Erythroblast (primary cell): Measurements from ENCODE around the gene SEC24A.
"Not testable (repeated sequence)": the region's sequence is repeated elsewhere in the genome, so short reads cannot be mapped to it uniquely, and the experiment has no call there.

Experiments
- DNase-seq, 2 experiments: peaks; one replicate each; lab custom pipeline; 2025; lab: John Stamatoyannopoulos, UW
- GATA1 ChIP-seq: IDR thresholded peaks from 2 replicates; pipeline ENCODE4 v1.6.1; 2011; ENCODE audit warnings: low read depth, mild to moderate bottlenecking, control low read depth, low read length, moderate library complexity
- POLR2A ChIP-seq: IDR thresholded peaks from 2 replicates; pipeline ENCODE4 v1.6.1; 2011; ENCODE audit warnings: mild to moderate bottlenecking, low read length

The SEC24A gene

DNA sequence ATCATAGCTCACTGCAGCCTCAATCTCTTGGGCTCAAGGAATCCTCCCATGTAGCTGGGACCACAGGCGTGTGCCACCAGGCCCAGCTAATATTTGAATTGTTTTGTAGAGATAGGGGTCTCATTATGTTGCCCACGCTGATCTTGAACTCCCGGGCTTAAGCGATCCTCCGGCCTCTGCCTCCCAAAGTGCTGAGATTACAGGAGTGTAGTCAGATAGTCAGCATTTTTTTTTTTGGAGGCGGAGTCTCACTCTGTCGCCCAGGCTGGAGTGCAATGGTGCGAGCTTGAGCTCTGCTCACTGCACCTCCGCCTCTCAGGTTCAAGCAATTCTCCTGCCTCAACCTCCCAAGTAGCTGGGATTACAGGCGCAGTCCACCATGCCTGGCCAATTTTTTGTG is 14.4 kb upstream of the SEC24A start:
- TF ChIP-seq POLR2A (no peak), GATA1 (no peak)

DNA sequence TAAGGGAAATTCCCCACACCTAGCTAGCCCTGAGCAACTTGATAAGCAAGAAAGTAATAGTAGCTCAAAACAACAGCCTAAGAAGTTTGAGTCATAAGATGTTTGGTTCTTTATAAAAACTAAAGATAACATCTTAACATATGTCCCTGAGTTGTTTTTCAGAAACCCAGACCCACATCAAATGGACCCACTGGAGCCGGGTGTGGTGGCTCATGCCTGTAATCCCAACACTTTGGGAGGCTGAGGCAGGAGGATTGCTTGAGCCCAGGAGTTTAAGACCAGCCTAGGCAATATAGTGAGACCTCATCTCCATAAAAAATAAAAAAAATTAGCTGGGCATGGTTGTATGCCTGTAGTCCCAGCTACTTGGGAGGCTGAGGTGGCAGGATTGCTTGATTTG is 13.2 kb upstream of the SEC24A start:
- DNase-seq: not testable (repeated sequence)

More for the DNA sequence above, 14.4 kb upstream of the SEC24A start:
- no peak for DNase-seq

DNA sequence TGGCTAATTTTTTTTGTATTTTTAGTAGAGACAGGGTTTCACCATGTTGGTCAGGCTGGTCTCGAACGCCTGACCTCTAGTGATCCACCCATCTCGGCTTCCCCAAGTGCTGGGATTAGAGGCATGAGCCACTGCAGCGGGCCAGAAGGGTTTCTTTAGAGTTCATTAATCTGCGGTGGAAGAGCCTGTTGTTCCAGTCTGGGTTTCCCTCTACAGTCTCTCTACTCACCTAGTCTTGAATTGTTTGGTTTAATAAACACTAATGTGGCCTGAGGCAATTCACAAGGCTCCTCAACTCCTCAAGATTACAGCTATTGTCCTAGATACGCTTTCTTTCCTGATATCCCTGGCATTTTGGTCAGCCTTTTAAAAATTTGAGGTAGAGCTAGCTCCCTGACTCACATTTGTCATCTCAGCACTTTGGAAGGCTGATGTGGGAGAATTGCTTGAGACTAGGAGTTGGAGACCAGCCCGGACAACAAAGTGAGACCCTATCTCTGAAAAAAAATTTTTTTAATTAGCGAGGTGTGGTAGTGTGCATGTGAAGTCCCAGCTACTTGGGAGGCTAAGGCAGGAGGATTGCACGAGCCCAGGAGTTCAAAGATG is 11.4 kb upstream of the SEC24A start:
- no peak for DNase-seq
- TF ChIP-seq POLR2A (no peak), GATA1 (no peak)

DNA sequence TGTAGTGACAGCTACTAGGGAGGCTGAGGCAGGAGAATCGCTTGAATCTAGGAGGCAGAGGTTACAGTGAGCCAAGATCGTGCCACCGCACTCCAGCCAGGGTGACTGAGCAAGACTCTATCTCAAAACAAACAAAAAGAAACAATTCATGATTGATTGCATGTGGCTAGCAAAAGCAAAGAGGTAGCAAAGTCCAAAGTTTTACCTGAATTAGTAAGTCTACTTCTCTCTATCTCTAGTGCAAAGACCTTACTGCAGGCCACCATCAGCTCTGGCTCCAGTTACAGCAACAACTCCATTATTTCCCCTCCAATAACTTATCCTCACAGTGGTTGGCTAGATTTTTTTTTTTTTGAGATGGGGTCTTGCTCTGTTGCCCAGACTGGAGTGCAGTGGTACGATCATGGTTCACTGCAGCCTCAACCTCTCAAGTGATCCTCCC is 9.8 kb upstream of the SEC24A start:
- no peak for DNase-seq
- TF ChIP-seq POLR2A: no peak
- no peak for TF ChIP-seq GATA1

DNA sequence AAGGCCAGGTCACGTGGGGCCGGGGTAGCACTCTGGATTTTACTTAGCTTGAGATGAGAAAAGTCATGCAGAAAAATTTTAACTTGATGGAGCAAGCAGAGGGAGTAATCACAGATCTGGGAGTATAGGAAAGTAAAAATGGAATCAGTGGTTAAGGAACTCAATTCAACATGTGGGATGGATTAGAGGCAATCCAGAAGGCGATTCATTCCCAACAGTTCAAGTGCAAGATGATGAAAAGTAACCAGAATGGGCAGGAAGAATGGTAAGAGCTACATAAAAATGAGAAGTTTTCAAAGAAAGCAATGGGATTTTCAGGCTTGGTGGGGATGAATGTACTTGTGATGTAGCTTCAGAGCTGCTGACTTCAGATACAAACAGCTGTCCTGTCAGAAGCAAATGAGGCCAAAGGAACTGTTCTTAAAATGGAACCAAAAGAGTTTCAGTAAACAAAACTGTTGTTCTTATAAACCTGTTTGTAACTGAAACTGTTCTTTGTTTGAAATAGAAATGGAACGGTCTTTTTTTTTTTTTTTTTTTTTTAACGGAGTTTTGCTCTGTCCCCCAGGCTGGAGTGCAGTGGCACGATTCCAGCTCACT is 5.6 kb upstream of the SEC24A start:
- TF ChIP-seq POLR2A (no peak), GATA1 (no peak)
- DNase-seq: no peak

DNA sequence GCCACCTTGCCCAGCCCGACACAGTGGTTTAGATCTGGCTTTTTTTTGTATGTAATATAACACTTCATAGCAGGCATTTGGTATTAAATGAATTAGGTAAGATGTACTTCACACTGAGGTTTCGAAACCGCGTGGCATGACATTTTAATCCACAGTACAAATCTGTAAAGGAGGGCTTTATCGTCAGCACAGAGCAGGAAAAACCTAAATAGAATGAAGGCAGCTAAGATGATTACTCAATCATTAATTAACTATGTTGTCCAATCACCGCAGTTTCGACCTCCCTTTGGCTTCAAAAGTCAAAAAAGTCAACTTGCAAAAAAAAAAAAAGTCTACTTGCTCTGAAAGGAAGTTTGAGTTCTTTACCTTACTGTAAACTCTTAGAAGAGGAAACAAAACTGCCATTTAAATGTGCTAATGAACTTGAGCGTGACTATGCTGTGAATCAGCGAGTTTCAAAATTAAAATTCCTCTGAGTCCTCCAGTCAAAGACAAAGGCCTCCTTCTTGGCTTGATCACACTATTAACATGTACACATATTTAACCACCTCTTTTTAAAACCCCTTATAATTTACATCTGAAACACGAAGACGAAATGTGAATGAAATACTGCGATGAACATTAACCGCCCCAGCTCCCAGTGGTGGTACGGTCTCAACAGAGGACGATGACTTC is 698 bp upstream of the SEC24A start:
- peak; percentile 64 to 78 for DNase-seq
- no peak for TF ChIP-seq GATA1
- TF ChIP-seq POLR2A: no peak

DNA sequence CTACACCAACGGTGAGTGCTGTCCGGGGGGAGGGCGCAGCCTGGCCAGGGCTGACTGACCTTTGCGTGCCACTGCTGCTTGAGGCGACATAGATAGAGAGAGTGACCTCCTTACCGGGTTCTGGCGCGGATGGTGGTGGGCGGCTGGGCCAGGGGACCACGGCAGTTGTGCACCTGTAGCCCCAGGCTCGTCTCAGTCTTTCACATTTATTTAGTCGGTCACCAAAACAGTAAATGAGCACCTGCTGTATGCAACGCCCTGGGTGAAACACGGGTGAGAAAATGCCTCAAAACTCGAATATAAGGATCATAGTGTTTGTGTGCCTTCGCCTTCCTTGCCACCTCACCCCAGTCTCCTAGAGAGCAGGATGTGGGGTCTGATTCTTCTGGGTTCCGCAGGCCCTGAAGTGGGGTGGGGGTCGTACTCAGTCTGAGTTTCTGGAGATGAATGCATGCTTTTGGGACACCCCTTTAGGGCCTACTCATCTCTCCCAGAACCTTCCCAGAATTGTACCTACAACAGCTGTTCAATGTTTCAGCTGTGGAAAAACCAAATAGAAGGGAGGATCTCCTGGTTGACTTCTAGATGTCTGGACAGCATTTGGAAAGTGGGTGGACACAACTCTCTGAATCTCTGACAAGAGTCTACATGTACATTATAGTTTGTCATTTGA is 714 bp downstream of the SEC24A start:
- peak; percentile 33 to 54 for DNase-seq
- TF ChIP-seq POLR2A (no peak), GATA1 (no peak)

DNA sequence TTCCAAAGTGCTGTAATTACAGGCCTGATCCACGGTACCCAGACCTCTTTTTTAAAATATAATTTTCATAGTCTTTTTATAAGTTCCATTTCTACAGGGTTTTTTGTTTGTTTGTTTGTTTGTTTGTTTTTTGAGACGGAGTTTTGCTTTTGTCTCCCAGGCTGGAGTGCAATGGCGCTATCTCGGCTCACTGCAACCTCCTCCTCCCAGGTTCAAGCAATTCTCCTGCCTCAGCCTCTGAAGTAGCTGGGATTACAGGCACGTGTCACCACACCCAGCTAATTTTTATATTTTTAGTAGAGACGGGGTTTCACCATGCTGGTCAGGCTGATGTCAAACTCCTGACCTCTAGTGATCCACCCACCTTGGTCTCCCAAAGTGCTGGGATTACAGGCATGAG is 2.1 kb downstream of the SEC24A start:
- not testable (repeated sequence) for DNase-seq

DNA sequence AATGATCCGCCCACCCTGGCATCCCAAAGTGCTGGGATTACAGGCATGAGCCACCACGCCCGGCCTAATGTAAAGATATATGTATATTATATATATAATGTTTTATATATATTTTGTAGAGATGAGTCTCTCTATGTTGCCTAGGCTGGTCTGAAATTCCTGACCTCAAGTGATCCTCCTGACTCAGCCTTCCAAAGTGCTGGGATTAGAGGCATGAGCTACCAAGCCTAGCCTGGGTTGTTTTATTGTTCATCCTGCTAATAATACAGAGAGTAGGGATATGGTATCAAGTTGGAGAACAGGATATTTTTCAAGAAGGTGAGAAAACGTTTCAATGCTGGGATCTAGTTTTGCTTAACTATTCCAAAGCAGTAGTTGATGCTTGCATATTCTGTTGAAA is 2.9 kb downstream of the SEC24A start:
- no peak for DNase-seq
- no peak for TF ChIP-seq GATA1
- TF ChIP-seq POLR2A: no peak

DNA sequence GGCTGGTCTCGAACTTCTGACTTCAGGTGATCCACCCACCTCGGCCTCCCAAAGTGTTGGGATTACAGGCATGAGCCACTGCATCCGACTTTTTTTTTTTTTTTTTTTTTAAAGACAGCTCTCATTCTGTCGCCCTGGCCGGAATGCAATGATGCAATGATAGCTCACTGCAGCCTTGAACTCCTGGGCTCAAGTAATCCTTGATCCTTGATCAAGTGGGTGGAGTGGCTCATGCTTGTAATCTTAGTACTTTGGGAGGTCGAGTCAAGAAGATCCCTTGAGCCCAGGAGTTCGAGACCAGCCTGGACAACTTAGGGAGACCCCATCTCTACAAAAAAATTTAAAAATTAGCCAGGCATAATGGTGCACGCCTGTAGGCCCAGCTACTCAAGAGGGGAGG is 8.1 kb downstream of the SEC24A start:
- no peak for DNase-seq
- TF ChIP-seq POLR2A (no peak), GATA1 (no peak)

DNA sequence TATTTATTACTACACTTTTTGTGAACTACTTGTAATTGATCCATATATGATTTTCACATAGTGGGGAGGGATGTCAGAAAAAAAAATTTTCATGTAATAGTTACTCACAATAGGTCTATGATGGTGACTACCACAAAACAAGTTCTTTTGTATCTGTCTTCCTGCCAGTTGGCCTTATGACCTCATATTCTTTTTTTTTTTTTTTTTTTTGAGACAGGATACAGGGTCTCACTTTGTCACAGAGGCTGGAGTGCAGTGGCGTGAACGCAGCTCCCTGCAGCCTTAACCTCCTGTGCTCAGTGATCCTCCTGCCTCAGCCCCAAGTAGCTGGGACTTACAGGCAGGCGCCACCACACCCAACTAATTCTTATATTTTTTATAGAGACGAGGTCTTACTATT is 10.9 kb downstream of the SEC24A start:
- no peak for TF ChIP-seq GATA1
- TF ChIP-seq POLR2A: no peak
- no peak for DNase-seq

DNA sequence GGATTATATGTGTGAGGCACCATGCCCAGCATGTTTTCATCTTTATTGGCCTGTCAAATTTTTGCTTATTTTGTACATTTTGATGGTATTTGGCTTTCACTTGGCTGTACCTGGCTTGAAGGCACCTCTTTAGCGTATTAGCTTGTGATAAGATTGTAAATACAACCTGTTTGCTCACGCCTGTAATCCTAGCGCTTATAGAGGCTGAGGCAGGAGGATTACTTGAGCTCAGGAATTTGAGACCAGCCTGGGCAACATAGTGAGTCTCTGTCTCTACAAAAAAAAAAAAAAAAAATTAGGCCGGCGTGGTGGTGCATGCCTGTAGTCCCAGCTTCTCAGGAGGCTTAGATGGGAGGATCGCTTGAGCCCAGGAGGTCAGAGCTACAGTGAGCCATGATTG is 11.3 kb downstream of the SEC24A start:
- no peak for DNase-seq
- TF ChIP-seq GATA1 (no peak), POLR2A (no peak)

DNA sequence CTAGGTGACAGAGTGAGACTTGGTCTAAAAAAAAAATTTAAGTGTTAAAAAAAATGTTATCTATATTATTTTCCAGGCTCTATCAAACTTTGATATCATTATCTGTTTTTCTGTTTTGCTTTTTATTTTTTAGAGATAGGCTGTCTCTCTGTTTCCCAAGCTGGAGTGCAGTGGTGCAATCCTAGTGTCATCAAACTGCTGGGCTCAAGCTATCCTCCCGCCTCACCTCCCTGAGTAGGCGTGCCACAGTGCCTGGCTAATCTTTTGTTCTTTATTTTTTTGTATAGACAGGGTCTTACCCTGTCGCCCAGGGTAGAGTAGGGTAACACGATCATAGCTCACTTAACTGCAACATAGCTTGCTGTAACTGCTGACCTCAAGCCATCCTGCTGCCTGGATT is 14.4 kb downstream of the SEC24A start:
- TF ChIP-seq POLR2A (no peak), GATA1 (no peak)
- DNase-seq: no peak

DNA sequence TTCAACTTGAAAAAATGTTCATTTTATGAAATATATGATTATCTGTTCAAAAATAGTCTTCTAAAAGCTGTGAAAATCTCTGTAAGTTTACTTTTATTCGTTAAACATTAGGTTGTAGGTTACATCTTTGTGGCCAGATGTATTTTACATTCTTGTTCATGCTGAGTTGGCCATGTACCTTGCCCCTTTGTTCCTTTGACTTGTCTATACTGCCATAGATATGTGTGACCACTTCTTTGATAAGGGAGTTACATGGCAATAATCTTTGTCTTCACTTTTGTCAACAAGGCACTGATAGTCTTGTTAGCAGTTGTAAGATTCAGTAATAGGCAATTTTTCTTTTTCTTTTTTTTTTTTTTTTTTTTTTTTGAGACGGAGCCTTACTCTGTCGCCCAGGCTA is 15.9 kb downstream of the SEC24A start:
- TF ChIP-seq GATA1 (no peak), POLR2A (no peak)
- no peak for DNase-seq

DNA sequence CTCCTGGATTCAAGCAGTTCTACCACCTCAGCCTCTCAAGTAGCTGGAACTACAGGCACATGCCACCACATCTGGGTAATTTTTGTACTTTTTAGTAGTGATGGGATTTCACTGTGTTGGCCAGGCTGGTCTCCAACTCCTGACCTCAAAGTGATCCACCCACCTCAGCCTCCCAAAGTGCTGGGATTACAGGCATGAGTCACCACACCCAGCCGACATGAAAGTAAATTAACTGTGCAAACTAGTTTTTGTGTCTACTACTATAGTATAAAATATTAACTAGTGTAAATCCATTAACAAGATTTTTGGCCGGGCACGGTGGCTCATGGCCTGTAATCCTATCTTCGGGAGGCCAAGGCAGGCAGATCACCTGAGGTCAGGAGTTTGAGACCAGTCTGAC is 25.0 kb downstream of the SEC24A start:
- not testable (repeated sequence) for DNase-seq

DNA sequence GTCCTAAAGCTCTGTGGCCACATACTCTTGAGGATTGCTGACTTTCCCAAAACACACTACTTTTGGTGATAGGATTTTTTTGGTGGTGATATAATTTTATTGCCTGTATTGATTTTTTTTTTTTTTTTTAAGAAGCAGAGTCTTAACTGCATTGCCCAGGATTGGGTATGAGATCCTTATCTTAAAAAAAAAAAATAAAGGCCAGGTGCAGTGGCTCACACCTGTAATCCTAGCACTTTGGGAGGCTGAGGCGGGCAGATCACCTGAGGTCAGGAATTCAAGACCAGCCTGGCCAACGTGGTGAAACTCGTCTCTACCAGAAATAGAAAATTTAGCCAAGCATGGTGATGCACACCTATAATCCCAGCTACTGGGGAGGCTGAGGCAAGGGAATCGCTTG is 28.8 kb downstream of the SEC24A start:
- DNase-seq: not testable (repeated sequence)

DNA sequence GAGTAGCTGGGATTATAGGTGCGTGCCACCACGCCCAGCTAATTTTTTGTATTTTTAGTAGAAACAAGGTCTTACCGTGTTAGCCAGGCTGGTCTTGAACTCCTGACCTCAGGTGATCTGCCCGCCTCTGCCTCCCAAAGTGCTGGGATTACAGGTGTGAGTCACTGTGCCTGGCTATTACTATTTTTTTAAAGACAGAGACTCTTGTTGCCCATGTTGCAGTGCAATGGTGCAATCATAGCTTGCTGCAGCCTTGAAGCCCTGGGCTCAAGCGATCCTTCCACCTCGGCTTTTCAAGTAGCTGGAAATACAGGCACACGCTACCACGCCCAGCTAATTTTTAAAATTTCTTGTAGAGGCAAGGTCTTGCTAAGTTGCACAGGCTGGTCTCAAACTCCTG is 41.6 kb downstream of the SEC24A start:
- not testable (repeated sequence) for DNase-seq
